IMR-90 (cell line): ENCODE data around the gene SV2A.
"Not testable (repeated sequence)": the region's sequence is repeated elsewhere in the genome, so short reads cannot be mapped to it uniquely, and the experiment has no call there.

Experiments
- BHLHE40 ChIP-seq: fragments of 150-350 bp; IDR thresholded peaks from 2 replicates; pipeline ENCODE4 v1.6.1; 2016; ENCODE audit warnings: mild to moderate bottlenecking, low read depth, low read length
- CTCF ChIP-seq: conservative IDR thresholded peaks from 2 replicates; pipeline ENCODE4 v1.5.1; 2012; ENCODE audit warnings: mild to moderate bottlenecking, low read depth, low read length, improper control_type of control experiment
- ELK1 ChIP-seq: fragments of 150-350 bp; IDR thresholded peaks from 2 replicates; pipeline ENCODE4 v1.6.1; 2016; ENCODE audit warnings: low read depth, mild to moderate bottlenecking, low read length, moderate library complexity, borderline replicate concordance
- MAFK ChIP-seq: IDR thresholded peaks from 2 replicates; pipeline ENCODE4 v1.6.1; 2012; ENCODE audit warnings: low read depth, low read length, improper control_type of control experiment
- MAZ ChIP-seq: IDR thresholded peaks from 2 replicates; pipeline ENCODE4 v1.6.1; 2012; ENCODE audit warnings: low read depth, mild to moderate bottlenecking, low read length, improper control_type of control experiment, moderate library complexity, borderline replicate concordance
- POLR2A ChIP-seq: IDR thresholded peaks from 2 replicates; pipeline ENCODE4 v1.6.1; 2012; ENCODE audit warnings: mild to moderate bottlenecking, low read depth, low read length
- RAD21 ChIP-seq: IDR thresholded peaks from 2 replicates; pipeline ENCODE4 v1.6.1; 2012; ENCODE audit warnings: low read length, improper control_type of control experiment
- SMC3 ChIP-seq: fragments of 150-350 bp; IDR thresholded peaks from 2 replicates; pipeline ENCODE4 v1.6.1; 2016; ENCODE audit warnings: low read depth, mild to moderate bottlenecking, antibody characterized with exemption, low read length, moderate library complexity
- USF2 ChIP-seq: fragments of 150-350 bp; IDR thresholded peaks from 2 replicates; pipeline ENCODE4 v1.6.1; 2017; ENCODE audit warnings: mild to moderate bottlenecking, antibody characterized with exemption, low read length, low read depth

GRCh38 chr1:149957548-149957947, 39.9 kb upstream of the SV2A start:
- not testable (repeated sequence) for TF ChIP-seq SMC3, POLR2A, CTCF, ELK1, MAFK, MAZ, RAD21, USF2, BHLHE40
